ENCODE measurements around the gene PIK3R2.
"Not testable (repeated sequence)": the region's sequence is repeated elsewhere in the genome, so short reads cannot be mapped to it uniquely, and the experiment has no call there.

Gene PIK3R2

GRCh38 chr19:18157465-18158063 lies 4.6 kb downstream of the PIK3R2 start:
- no peak for ATAC-seq
- TF ChIP-seq TCF4 (CRISPR knock-in tag; IDR thresholded peaks at IDR 0.05; ENCODE audit: borderline replicate concordance): 0 out of 2 replicates have a peak, but pooled peaks have one; percentile 13
- no peak for TF ChIP-seq CSRNP3 (CRISPR knock-in tag; IDR thresholded peaks at IDR 0.05)

- ATAC-seq: no peak
- no peak for TF ChIP-seq POU6F1 (CRISPR knock-in tag; IDR thresholded peaks at IDR 0.05; ENCODE audit: borderline replicate concordance, low read depth)
- no peak for TF ChIP-seq TCF4 (CRISPR knock-in tag; IDR thresholded peaks at IDR 0.05; ENCODE audit: borderline replicate concordance)
- TF ChIP-seq TOX (CRISPR knock-in tag; IDR thresholded peaks at IDR 0.05; ENCODE audit: borderline replicate concordance): no peak
- TF ChIP-seq PPARA (CRISPR knock-in tag; IDR thresholded peaks at IDR 0.05; ENCODE audit: borderline replicate concordance): no peak
- TF ChIP-seq ZFP3 (CRISPR knock-in tag; IDR thresholded peaks at IDR 0.05): no peak
- TF ChIP-seq ARNTL (CRISPR knock-in tag; IDR thresholded peaks at IDR 0.05; ENCODE audit: borderline replicate concordance, low read depth): no peak
- no peak for TF ChIP-seq CSDC2 (CRISPR knock-in tag; IDR thresholded peaks at IDR 0.05)
- TF ChIP-seq CREB5 (CRISPR knock-in tag; IDR thresholded peaks at IDR 0.05; ENCODE audit: low read depth): no peak
- no peak for TF ChIP-seq PATZ1 (CRISPR knock-in tag; IDR thresholded peaks at IDR 0.05; ENCODE audit: borderline replicate concordance)
- TF ChIP-seq ESRRG (CRISPR knock-in tag; IDR thresholded peaks at IDR 0.05): no peak
- no peak for TF ChIP-seq ZFP30 (CRISPR knock-in tag; IDR thresholded peaks at IDR 0.05)
- TF ChIP-seq ISL1 (CRISPR knock-in tag; IDR thresholded peaks at IDR 0.05): no peak
- TF ChIP-seq TSHZ2 (CRISPR knock-in tag; IDR thresholded peaks at IDR 0.05): no peak
- no peak for TF ChIP-seq OSR1 (CRISPR knock-in tag; IDR thresholded peaks at IDR 0.05)
Measured at GRCh38 chr19:18158467-18158866, 5.5 kb downstream of the PIK3R2 start.

- not testable (repeated sequence) for ATAC-seq
Measured at GRCh38 chr19:18159059-18159616, 6.2 kb downstream of the PIK3R2 start.

- TF ChIP-seq PPARA (CRISPR knock-in tag; IDR thresholded peaks at IDR 0.05; ENCODE audit: borderline replicate concordance) (no peak), OSR1 (CRISPR knock-in tag; IDR thresholded peaks at IDR 0.05) (no peak)
- no peak for ATAC-seq
Measured at GRCh38 chr19:18159810-18160209, 6.8 kb downstream of the PIK3R2 start.

- peak; percentile 2; the same call in 2 of the 3 replicates for ATAC-seq
- TF ChIP-seq CSDC2 (CRISPR knock-in tag; IDR thresholded peaks at IDR 0.05): no peak
- TF ChIP-seq ISL1 (CRISPR knock-in tag; IDR thresholded peaks at IDR 0.05): no peak
- no peak for TF ChIP-seq RARB (CRISPR knock-in tag; IDR thresholded peaks at IDR 0.05)
- TF ChIP-seq ZFP30 (CRISPR knock-in tag; IDR thresholded peaks at IDR 0.05): no peak
- TF ChIP-seq ZNF70 (CRISPR knock-in tag; IDR thresholded peaks at IDR 0.05): no peak
- no peak for TF ChIP-seq POU6F1 (CRISPR knock-in tag; IDR thresholded peaks at IDR 0.05; ENCODE audit: borderline replicate concordance, low read depth)
- TF ChIP-seq ZFP3 (CRISPR knock-in tag; IDR thresholded peaks at IDR 0.05): no peak
- TF ChIP-seq PPARA (CRISPR knock-in tag; IDR thresholded peaks at IDR 0.05; ENCODE audit: borderline replicate concordance): no peak
Measured at GRCh38 chr19:18160493-18160970, 7.6 kb downstream of the PIK3R2 start.
